ENCODE results near the gene RNPEPL1.

GRCh38 chr2:240577281-240578109 is 9.2 kb downstream of the RNPEPL1 start:
- TF ChIP-seq, protein P1, sequence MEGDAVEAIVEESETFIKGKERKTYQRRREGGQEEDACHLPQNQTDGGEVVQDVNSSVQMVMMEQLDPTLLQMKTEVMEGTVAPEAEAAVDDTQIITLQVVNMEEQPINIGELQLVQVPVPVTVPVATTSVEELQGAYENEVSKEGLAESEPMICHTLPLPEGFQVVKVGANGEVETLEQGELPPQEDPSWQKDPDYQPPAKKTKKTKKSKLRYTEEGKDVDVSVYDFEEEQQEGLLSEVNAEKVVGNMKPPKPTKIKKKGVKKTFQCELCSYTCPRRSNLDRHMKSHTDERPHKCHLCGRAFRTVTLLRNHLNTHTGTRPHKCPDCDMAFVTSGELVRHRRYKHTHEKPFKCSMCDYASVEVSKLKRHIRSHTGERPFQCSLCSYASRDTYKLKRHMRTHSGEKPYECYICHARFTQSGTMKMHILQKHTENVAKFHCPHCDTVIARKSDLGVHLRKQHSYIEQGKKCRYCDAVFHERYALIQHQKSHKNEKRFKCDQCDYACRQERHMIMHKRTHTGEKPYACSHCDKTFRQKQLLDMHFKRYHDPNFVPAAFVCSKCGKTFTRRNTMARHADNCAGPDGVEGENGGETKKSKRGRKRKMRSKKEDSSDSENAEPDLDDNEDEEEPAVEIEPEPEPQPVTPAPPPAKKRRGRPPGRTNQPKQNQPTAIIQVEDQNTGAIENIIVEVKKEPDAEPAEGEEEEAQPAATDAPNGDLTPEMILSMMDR (conservative IDR thresholded peaks at IDR 0.05), result no peak
- TF ChIP-seq EZH2 (IDR thresholded peaks at IDR 0.05; ENCODE audit: low read depth), result no peak
